ENCODE results near the gene SOX8.
"Not testable (repeated sequence)": the region's sequence is repeated elsewhere in the genome, so short reads cannot be mapped to it uniquely, and the experiment has no call there.

Gene SOX8

DNA sequence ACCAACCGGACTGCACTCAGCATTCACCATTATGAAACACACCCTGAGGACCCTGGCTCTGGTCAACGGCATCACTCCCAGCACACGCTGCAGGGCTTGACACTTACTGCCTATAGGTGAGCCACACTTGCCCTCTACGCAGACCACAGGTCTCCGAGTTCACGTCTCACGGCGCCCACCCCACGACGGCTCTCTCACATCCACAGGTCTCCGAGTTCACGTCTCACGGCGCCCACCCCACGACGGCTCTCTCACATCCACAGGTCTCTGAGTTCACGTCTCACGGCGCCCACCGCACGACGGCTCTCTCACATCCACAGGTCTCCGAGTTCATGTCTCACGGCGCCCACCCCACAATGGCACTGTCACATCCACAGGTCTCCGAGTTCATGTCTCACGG is 25.8 kb upstream of the SOX8 start:
- DNase-seq (ENCODE audit: low read depth), result not testable (repeated sequence)

- DNase-seq (ENCODE audit: low read depth), result no peak
These were observed 22.1 kb upstream of the SOX8 start for GRCh38 chr16:959232-960040.

DNA sequence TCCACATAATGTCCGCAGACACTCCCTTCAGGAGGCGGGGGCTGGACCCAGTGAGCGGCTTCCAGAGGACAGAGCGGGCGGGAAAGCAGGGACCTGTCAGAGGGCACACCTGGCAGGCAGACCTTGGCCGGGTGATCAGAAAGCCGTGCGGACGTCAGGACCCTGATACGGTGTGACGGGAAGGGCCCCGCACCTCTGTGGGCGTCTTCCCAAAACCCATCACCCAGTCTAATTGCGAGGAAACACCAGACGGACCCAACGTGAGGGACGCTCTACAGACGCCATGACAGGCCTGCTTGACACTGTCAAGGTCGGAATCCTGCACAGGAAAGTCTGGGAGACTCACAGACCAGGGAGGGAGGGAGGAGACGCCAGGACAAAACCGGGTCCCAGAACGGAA is 19.2 kb upstream of the SOX8 start:
- DNase-seq (ENCODE audit: low read depth), result no peak

DNA sequence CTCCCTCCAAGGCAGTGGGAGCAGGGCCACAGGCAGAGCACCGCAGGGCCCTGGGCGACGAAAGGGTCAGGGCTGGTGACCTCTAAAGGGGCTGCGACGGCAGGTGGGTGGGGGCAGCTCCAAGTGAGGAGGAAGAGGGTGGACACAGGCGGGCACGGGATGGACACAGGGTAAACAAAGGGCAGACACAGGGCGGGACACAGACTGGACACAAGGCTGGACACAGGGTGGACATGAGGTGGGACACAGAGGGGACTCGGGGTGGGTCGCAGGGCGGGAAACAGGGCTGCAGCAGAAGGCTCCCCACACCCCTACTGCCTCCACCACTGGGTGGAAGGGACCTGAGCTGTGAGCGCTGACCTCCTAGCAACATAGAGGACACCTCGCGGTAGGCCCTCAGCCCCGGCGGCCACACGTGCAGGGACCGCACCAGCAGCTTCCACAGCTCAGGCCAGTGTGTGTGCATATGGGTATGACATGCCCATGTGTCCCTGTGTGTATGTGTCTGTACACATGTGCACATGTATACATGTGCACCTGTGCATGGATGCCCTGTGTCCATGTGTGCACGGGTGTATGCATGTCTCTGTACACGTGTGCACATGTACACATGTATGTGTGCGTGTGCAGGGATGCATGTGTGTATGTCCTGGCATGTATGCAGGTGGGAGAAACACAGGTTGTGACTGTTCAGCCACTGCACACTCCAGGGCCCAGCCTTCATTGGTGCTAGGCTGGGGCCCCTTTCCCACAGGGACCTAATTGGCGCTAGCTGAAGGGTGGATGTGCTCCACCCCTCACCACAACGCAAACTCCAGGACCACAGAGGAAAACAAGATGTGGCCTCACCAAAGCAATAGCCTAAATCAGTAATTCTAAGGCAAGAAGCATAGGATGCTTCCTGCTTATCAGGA is 18.4 kb upstream of the SOX8 start:
- no peak for DNase-seq (ENCODE audit: low read depth)

DNA sequence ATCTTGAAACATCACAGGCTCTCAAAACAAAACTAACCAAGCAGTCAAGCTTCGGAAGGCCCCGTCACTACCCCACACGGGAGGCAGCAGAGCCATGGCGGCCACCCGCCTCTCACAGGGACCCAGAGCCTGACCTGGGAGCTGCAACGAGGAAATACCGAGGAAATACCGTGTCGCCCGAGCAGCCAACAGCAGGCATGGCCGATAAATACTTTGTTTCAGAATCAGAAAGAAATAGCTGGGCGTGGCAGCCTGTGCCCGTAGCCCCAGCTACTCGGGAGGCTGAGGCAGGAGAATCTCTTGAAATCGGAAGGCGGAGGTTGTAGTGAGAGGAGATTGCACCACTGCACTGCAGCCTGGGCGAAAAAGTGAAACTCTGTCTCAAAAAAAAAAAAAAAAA is 17.7 kb upstream of the SOX8 start:
- no peak for DNase-seq (ENCODE audit: low read depth)

GRCh38 chr16:964356-965035 is 17.1 kb upstream of the SOX8 start:
- peak; percentile 49 for DNase-seq (ENCODE audit: low read depth)

DNA sequence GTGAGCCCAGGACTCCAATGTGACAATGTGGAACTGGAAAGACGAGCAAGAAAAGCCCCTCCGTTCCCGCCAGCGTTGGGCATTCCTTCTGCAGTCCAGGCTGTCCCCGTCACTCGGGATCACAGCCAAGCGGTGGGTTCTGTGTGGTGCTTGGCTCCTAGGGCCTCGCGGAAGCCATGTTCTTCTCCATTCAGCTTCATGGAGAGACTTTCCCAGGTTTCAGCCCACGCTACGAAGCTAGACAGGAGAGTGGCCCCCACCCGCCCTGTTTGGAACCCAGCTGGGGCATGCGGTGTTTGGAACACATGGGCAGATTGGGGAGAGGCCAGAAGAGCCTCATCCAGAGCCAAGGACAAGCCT is 16.6 kb upstream of the SOX8 start:
- no peak for DNase-seq (ENCODE audit: low read depth)

DNA sequence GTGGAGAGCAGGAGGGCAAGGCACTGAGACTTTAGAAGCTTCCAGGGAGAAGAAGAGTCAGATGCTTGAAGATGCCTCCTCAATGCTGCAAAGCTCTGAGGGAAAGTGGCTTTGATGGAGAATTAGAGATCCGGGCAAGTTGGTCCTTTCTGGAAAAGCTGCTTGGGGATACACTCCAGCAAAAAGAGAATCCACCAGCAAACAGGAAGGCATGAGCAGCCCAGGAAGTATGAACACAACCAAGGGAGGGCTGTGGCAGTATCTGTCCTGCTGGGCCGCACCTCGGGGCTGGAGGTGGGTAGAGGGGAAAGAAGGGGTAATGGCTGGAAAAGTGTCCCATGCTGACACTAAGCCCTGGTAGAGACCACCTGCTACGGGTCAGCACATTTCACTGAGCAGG is 16.1 kb upstream of the SOX8 start:
- DNase-seq (ENCODE audit: low read depth), result no peak

- no peak for DNase-seq (ENCODE audit: low read depth)
These were observed 15.5 kb upstream of the SOX8 start for GRCh38 chr16:966035-966434.

DNA sequence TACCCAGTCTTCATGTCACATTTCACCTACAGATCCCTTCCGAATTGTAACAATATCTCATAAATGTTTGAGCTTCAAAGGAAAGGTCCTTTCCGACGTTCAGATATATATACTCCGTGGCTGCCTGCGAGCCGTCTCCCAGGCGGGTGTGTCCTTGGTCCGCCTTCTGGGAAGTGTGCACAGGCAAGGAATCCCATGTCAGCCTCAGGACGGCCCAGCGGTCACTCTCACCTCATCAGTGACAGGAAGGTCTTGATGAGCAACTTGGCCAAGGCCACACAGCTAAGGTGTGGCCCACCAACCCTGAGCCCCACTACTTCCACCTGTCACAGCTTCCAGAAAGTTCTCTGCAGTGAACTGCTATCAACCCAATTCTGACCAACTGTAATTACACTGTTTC is 15.1 kb upstream of the SOX8 start:
- DNase-seq (ENCODE audit: low read depth), result no peak

DNA sequence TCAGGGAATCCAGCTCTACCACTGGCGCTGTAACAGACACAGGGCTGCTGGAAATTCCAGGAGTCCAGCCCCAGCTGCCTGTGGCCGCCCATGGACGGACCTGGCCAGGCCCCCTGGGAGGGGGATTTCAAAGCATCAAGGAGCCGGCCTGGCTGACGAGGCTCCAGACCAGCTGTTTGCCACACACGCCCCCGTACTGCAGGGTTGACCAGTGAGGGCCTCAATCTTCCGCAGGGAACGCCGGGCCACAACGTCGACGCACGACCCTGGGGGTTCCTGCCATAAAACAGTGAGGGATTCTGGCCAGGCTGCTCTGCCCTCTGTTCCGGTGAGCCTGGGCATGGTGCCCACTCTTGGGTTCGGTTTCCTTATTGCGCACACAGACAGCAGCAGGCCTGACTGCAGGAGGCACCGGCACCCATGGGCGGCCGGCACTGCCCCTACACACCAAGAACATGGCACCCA is 14.5 kb upstream of the SOX8 start:
- DNase-seq (ENCODE audit: low read depth), result no peak

DNA sequence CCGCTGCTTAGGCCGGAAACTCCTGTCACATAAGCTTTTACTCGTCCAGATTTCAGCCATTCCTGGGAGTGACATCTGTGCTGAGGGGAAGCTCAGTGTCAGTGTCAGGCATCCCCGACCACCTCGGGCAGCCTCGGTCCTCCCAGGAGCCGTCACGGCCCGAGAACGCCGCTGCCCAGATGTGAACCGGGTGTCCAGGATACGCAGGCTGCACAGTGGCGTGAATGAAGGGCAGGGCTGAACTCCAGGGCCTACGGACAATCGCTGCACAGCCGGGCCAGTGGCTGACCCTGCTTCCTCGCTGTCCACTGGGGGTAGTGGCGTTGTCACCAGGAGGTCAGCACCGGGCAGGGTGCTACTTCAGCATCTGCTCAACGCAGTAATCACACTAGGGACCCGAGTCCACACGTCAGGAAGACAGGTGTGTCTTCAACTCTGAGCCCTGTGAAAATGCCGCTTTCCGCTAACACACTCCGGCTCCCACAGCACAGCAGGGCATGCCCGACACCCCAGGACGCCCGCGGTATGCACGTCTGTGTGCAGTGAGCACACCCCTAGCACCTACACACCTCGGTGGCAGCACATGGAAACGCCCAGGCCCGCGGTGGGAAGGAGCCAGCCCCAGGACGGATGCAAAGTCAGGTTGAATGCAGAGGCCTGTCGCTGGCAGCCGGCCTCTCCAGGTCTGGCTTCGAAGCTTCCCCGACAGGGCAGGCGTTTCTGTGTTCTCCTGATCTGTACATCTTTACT is 13.8 kb upstream of the SOX8 start:
- no peak for DNase-seq (ENCODE audit: low read depth)

DNA sequence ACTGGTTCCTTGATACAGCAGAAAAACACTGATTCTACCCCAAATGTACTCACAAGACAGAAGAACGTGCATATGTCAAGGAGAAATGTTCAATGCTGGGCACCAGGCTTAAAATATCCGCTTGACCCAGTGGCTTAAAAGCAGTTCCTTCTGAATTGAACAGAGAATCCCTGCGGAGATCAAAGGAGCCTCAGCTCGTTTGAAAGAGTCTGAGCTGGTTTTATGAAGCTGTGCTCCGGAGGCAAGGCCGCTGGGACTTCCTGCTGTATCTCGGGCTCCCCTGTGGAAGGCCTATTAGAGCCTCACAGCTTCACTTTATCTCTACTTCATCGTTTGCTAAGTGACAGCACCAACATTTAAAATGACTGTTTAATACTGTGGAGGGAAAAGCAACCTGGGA is 12.9 kb upstream of the SOX8 start:
- DNase-seq (ENCODE audit: low read depth), result no peak

DNA sequence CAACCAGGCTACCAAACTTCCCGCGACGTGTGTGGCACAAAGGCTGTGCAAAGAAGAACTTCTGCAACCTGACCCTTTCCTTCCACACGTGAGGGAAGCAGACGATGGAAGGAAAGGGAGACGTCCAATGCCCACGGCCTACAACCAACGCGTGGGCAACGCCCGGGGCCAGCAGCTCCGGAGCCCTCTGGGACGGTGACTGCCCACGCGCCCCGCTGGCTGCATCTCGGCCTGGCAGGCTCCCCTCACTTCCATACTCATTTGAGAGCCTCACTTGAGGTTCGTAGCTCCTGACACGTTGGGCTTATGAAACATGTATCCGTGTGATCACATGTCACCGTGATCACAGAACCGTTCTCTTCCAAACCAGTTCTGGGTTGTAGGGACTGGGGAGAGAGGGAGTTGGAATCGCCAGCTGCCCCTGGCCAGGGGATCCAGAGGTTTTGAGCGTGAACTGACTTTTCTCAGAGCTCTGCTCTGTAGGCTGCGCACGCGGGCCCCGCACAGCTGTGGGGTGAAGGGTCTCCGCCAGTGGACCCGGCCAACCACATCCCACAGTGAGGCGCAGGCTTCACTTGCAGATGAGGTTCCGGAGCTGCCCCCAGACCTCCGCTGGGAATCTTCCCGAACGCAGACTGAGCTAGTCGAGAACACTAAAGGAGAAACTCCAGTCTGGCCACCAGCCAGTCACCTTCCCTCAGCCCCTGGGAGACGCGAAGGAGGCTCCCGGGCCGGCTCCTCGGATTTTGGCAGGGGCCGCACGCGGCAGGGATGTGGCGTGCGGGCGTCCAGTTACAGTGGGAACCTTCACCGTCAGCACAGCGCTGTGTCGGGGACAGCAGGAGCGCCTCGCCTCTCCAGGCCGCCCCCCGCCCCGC is 11.8 kb upstream of the SOX8 start:
- DNase-seq (ENCODE audit: low read depth), result no peak

DNA sequence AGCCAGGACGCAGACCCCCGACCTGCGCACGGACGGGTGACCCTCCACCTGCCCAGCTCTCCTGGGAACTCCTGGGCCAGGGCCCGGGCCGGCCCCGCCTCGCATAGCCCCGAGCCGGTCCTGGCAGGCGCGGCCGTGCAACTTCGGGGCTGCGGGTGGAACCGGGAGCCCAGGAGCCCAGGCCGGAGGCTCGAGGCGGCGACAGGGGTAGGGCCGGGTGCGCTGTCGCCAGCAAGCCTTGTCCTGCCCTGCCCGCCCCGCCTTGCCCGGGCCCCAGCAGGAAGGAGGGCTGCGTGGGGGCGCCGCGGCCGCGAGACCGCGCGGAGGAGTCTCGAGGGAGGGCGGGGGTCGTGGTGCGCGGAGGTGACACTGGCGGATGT is 11.2 kb upstream of the SOX8 start:
- no peak for DNase-seq (ENCODE audit: low read depth)

DNA sequence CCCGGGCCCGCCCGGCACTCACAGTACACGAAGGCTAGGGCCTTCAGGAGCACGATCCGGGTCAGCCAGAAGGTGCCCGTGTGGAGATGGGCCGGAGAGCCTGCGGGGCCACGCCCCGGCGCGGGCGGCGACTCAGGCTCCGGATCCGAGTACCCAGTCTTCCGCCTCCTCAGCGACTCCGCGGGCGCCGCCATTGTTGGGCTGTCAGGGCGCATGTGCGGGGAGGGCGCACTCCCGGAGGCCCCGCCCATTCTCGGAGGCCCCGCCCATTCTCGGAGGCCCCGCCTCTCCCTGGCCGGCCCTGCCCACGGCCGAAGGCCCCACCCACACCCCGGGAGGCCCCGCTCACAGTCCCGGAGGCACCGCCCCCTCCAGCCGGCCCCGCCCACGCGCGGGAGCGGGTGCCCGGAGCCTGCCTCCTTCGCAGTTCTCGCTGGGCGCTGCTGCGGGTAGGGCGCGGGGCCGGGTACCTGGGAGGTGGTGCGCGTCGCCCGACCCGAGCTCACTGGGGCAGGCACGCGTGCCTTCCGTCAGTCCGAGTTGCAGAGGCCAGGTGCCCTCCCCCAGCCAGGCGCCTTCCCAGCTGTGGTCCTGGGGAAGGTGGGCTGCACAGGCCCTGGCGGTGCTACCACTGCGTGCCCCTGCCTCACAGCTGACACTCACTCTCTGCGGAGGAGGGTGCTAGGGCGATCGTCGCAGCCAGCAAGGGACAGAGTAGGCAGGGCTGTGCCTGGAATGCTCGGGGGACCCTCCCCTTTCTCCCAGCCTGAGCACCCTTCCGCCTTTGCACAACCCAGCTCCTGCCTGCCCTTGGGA is 10.6 kb upstream of the SOX8 start, which contains the start of gene LMF1:
Gene LMF1, minus strand, starts transcription at position 219 of the 816 bp plus-strand sequence. Its CDS starts 4 bp downstream, at position 215.
- peak; percentile 67 for DNase-seq (ENCODE audit: low read depth)

DNA sequence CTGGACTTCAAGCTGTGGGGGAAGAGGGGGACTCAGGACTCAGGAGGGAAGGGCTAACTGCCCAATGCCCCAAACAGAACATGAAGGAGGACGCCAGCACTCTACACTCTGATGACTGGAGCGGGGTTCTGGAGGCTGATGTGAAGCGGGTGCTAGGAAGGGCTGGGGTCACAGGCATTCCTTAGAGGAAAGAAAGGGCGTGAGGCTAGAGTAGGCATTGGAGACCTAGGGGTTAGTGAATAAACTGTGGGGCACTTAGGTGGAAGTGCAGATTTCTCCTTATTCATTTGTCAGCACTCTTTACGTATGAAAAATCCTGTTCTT is 10.0 kb upstream of the SOX8 start:
- no peak for DNase-seq (ENCODE audit: low read depth)

DNA sequence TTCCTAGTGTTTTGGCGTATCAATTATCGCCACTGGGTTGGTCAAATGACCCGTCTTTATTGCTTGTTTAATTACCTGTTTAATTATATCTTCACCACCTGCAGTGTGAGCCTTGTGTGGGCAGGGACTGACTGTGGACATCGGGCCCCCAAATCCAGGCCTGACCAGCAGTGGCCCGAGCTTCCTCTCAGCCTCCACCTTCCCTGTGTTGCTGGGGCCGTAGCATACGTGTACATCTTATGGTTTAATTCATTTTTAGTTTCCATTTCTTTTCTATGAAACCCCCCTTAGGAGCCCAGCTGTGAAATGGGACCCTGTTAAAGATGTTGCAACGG is 9.6 kb upstream of the SOX8 start:
- DNase-seq (ENCODE audit: low read depth), result no peak

DNA sequence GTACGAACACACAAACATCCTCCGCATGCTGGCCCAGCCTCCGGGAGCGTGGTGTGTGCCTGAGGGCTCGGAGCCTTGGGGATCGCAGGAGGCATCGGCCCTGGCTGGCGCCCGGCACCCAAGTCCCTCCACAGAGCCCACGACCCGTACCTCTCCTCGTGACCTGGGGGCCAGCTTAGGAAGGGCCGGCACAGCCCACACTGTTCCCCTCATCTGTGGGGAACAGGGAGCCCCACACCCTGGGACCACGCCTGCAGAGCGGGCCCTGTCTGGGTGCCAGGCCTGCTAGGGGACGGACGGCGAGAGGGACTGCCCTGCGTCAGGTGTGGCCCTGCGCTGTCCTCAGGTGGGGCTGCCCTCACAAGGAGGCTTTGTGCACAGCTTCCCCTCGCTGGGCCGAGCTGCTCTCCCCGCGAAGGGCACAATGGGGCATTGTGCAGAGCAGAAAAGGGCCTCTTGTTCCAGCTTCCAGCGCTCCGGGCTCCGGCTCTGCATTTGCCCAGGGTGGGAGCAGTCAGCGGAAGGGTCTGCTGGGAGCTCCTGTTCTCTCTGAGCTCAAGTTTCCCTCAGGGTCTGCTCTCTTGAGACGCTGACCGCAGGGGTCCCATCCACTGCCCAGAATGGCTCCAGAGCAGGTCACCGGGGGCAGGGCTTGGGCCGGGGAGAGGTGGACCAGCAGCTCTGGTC is 9.1 kb upstream of the SOX8 start:
- DNase-seq (ENCODE audit: low read depth), result no peak

DNA sequence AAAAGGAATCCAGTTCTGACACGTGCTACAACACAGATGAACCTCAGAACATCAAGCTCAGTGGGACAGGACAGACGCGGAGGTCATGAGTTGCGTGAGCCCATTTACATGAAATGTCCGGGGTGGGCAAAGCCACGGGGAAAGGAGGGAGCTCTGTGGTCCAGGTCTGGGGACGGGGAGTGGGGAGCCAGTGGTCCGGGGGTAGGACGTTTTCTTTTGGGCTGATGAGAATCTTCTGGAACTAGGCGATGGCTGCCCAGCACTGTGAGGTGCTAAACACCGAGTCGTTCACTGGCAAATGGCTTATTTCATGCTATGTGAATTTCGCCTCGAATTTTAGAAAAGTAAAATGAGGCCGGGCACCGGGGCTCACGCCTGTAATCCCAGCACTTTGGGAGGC is 8.2 kb upstream of the SOX8 start:
- no peak for DNase-seq (ENCODE audit: low read depth)

All from stromal cell of bone marrow (primary cell).